GM11168 (cell line): ENCODE results near the gene TTLL11.

Source experiments
- in situ Hi-C: fragments of 300-500 bp; cut with MboI; formaldehyde crosslinking; loops from one replicate; pipeline ENCODE4 v1.12.0; 2022; ENCODE audit warnings: low sequenced_read_pairs; ENCODE audit not compliant: unreplicated experiment

Gene TTLL11

DNA sequence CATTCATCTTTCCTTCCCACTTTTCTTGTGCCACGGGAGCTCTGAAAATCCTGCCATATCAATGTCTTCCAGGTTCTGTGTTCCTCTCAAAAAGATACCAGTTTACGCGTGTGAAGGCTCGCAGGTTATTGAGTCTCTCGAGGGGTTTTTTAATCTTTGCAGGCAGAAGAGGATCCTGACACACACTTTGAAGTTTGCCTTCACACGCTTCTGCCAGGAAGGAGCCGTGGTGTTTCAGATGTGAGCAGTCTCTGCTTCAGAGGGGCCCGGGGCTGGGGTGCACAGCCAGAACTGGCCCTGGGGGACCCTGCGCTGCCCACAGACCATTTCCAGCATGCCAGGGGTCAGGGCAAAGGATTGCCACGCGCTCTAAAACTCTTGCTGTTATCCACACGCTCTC lies 167.2 kb downstream of the TTLL11 start:
- in situ Hi-C loops: no loop called here

GRCh38 chr9:121924700-121925099 lies 168.4 kb downstream of the TTLL11 start:
- in situ Hi-C loops: no loop called here

DNA sequence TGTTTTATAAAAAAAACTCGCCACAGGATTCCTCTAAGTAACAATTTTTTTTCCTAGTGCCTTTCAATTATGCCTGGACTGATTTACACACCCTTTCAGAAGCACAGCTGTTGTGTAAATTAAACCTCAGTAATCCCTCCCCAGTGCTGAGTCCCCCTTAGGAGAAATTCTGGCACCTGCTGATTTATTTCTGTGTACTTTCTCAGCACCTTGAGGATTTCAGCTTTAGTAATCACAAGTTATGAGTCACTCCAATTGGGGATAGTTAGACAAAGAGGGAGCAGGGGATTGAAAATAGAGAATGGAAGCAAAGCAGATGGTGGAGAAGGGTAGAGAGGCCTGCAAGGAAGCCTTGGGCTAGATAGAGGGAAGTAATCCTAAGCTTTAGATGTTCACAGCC lies 171.7 kb downstream of the TTLL11 start:
- in situ Hi-C loops: no loop called here

GRCh38 chr9:121917375-121918335 lies 175.5 kb downstream of the TTLL11 start:
- in situ Hi-C loops: no loop called here

- in situ Hi-C loops: no loop called here
Measured at GRCh38 chr9:121915304-121915625, 177.8 kb downstream of the TTLL11 start.

DNA sequence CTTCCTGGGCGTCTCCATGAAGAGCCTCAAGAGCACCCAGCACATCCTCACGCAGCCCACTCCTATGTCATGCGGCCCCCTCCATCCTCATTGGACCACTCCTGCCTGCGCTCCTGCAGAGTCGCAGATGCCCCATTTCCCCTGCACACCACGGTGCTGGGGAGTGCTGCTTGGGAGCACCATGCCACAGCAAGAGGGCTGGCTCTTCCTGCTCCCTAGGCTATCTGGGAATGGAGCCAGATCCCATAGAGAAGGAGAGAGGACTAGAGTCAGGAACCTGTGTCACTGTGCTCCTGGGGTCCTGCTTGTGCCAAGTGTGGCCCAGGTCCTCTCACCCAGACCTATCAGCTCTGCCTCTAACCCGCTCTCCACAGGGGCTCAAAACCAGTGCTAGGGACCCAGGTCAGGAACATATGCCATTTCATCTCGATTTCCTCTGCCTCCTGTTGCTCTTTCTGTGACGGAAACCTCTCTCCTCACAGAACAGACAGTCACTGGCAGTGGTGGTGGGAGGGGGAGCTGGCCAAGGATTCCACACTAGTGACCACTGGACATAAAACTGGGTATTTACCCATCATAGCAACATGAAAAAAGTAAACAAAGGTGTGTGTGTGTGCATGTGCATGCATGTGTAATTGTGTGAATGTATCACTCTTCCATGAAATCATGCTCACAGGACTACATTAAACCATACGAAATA lies 178.4 kb downstream of the TTLL11 start:
- in situ Hi-C loops: no loop called here

- in situ Hi-C loops: no loop called here
Measured at GRCh38 chr9:121914017-121914595, 179.0 kb downstream of the TTLL11 start.

DNA sequence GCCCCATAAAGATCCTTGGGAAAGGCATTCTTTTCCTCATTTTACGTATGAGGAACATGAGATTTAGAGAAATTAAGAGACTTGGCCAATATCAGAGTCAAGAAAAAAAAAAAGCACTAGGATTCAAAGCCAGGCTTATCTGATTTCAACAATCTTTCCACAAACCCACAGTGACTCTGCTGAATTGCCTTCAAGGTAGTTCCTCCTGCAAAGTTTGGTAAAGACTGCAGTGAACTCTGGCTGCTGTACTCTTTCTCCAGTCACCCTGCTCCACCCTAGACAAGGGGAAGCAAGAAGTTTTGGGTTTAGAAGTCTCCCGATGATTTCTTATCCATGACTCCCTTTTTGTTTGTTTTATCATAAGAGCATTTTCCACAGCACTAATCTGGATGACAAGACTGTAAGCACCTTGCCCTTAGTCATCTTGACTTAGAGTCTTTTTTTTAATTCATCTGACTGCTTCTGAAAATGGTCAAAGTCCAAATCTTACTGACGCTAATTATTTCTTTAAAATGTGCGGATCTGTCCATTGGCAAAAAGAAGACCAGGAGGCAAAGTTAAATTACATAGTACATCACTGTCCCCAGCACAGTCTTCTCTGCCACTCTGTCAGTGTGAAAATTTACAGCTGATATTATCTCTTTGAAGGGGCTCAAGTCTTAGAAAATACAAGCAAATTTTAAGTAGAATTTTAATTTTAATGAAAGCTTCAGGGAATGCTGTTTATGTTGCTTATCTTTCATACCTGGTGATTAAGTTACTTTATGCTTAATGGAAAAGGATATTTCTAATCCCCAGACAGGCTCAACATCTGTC lies 180.1 kb downstream of the TTLL11 start:
- in situ Hi-C loops: no loop called here

DNA sequence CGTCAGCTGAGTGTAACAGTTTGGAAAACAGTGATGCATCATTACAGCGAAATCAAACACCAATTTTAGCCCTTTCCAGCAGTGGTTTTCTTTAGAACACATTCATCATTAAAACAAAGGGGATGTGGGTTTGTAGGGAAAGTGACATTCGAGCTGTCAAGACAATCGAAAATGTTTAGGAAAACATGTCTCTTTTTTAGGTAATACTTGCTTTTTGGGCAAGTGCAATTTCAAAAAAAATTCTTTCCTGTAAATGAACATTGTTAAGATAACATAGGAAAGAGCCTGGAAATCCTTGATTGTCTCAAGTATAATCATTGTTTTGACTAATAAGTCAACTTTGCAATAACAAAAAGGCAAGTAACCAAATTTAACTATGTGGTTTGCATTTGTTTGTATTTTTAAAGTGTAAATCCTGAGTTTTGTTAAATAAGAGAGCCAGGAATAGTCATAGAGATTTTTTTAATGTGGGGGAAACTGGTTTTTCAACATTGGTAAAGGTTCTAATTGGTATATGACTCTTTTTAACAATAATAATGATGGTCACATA lies 182.5 kb downstream of the TTLL11 start:
- in situ Hi-C loops: no loop called here

DNA sequence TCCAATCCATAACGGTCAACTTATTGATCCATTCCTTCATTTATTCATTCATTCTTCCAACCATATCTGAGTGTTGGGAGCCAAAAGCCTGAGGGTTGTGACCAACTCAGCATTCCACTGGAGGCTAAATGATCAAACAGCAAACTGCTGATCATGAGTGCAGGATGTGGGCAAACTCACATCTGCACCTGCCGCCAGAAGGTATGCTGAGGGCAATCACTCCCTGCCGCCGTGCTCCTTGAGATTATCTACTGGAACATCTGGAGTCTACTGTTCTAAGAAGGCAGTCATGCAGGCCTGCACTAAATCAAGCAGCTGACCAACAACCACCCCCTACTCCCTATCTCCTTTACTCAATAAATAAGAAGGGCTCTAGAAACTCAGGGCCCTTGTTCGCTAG lies 184.0 kb downstream of the TTLL11 start:
- in situ Hi-C loops: no loop called here

GRCh38 chr9:121906074-121906870 lies 186.8 kb downstream of the TTLL11 start:
- in situ Hi-C loops: no loop called here

DNA sequence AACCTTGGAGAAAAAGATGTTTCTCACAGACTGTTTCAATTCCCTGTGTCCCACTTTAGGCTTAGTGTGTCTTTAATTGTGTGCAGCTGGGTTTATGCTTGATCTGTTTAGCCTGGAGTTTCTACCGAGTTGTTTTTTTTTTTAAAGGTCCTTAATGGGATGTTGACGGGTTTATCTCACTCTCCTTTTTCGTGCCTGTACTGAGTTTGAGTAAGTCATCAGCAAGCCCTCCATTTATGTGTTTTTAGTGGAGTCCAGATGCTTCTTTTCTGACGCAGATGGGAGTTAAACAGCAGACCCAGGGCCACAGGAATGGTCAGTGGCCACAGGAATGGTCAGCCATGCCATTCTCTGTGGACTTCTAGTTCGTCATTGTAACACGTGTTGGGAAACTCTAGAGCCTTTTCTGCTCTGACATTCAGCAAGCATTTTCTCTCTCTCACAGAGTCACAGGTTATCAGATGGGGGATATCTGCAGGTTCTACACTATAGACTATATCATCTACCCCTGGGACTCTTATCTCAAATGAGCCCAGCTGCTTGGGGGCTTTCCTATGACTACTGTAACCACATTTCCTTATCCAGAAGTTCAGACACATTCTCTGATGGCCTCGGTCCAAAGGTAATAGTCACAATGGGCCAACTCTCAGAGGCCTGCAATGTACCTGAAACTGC lies 190.5 kb downstream of the TTLL11 start:
- in situ Hi-C loops: no loop called here

- in situ Hi-C loops: no loop called here
Measured at GRCh38 chr9:121901616-121902015, 191.5 kb downstream of the TTLL11 start.

- in situ Hi-C loops: no loop called here
Measured at GRCh38 chr9:121900163-121900562, 192.9 kb downstream of the TTLL11 start.

DNA sequence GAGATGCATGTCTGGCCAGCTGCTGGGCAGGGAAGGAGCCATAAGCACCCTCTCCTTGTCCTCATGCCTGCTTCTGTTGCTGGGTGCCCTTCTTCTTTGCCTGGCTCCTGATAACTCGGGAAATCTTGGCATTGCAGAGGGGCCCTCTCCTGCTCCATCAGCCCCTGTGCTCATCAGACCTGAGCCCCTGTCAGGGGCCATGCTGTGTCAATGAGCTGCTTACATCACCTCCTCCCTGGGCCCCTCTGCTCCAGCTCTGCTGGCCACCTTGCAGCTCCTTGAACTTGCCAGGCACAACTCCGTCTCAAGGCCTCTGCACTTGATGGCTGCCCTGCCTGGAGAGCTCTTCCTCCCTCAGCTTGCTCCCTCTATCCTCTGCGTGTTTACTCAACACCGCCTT lies 194.3 kb downstream of the TTLL11 start:
- in situ Hi-C loops: no loop called here

GRCh38 chr9:121897140-121897539 lies 196.0 kb downstream of the TTLL11 start:
- in situ Hi-C loops: no loop called here

DNA sequence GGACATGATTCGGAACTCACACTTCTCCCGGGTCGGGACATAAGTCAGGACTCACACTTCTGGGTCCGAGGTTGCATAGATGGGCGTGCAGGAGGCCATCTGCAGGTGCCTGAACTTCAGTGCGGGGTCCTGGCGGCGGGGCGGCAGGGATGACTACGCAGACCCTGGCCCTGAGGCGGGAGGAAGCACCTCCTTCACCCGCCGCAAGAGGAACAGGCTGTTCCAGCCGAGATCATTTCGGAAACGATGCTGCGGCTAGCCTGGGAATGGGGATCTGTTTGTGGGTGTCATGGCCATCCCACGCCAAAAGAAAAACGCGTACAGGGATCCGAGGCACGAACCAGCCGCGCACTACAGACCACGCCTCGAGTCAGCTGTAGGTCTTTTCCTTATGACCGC lies 196.6 kb downstream of the TTLL11 start:
- in situ Hi-C loops: no loop called here

GRCh38 chr9:121895818-121896544 lies 197.1 kb downstream of the TTLL11 start:
- in situ Hi-C loops: no loop called here
